Cardiac septum (tissue), 1 donor: ENCODE measurements around the gene WNT9A. TPM values are rescaled to one million over a fixed set of nuclear protein-coding genes. Genes with fewer than 3 reads are reported as not detected.

Experiments
- DNase-seq: peaks from one replicate; pipeline ENCODE4 v3.0.0-alpha.2; 2020; ENCODE audit warnings: low spot score
- intact Hi-C: fragments of 100-400 bp; cut with DNase I; formaldehyde crosslinking; loops from one replicate; pipeline ENCODE4 v1.14.0; 2022
- total RNA-seq: library from RNA; stranded (reverse); fragmentation: NEBNext Ultra II Directional; extraction: Animal tissue kit (Norgen Biotek cat#: 25700); gene quantifications from one replicate; pipeline ENCODE4 v1.2.1, GENCODE V29; 2021
- donor health status: DM: no; HTN: no; CAD: no.

Gene WNT9A
- total RNA-seq, 1 donor from 2014 or later, result 6.5 TPM

DNA sequence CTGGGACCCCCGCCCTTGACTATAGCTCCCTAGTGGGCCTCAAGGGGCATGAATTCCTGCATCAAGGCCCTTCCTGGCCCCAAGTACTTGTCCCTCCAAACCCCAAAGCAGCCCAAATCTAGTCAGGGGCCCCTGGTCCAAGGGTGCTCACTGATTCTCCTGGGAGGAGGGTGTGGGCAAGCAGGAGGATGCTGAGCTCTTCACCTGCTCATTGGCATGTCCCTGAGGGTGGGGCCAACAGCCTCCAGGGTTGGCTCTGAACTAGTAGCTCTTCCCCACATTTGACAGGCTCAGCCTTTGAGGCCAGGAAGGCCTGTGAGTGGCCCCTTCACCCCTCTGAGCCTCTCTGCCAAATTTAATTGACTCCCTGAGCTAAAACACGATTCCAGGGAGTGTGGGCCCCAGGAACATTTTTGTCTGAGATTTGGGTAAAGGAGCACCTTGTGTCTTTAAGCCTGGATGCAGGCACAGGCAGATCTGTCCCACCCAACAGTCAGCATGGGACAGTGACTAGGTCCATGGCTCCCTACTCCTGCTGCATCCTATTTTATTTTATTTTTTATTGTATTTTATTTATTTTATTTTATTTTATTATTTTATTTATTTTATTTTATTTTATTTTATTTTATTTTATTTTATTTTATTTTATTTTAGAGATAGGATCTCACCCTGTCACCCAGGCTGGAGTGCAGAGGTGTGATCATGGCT, 11.0 kb upstream of the WNT9A start:
- peak; percentile 63 for DNase-seq
- intact Hi-C loops, result no loop called here

DNA sequence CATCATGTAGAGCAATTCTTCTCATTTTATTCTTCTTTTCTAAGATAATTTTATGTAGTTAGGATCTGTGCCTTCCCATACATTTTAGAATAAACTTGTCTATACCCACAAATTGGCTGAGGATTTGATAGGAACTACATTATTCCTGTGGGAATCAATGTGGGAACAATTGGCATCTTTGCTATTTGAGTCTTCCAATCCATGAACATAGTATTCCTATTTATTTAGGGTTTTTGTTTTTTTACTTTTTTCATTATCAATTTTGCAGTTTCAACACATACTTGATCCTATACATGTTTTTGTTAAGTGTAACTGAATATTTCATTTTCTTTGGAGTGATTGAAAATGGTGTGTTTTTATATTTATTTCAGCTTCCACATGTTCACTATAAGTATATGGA, 8.1 kb upstream of the WNT9A start:
- intact Hi-C loops, result loop anchor here (2.0 kb wide), 1 partner anchor 473 kb away; no protein-coding TSS in a partner anchor

DNA sequence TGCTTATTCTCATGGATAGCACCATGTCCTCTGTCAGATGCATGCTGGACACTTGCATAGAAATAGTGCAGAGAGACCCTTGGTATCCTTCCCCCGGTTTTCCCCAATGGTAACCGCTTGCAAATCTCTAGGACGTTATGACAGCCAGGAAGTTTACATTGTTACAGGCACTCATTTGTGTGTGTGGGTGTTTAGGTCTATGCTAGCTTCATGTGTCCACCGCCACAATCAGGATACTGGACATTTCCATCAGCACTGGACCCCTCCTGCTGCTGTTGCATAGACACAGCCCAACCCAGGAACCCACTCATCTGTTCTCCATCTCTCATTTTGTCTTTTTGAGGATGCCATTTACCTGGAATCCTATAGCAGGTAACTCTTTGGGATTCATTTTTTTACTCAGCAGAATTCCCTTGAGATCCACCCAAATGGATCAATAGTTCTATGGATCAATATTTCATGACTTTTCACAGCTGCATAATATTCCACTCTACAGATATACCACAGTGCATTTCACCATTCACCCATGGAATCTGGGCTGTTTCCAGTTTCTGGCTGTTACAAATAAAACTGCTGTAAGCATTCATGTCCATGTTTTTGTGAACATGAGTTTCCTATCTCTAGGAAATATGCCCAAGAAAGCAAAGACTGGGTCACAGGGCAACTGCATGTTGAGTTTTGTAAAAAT, 6.6 kb upstream of the WNT9A start:
- intact Hi-C loops, result loop anchor here (2.0 kb wide), 1 partner anchor 472 kb away; no protein-coding TSS in a partner anchor
- DNase-seq, result no peak

More for the DNA sequence above, 8.1 kb upstream of the WNT9A start:
- no peak for DNase-seq

DNA sequence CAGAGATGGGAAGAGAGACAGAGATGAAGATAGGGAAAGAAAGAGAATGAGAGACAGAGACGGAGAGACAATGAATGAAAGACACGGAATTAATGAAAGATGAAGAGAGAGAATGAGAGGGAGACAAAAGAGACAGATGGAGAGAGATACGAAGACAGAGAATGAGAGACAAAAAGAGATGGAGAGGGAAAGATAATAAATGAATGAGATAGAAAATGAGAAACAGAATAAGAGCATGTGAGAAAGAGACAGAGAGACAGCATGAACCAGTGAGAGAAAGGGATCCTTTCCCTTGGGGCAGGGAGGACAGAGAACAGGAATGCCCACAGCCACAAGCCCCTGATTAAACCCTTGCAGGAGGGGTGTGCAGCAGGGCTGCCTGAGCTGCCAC, 5.3 kb upstream of the WNT9A start:
- intact Hi-C loops, result no loop called here
- no peak for DNase-seq

DNA sequence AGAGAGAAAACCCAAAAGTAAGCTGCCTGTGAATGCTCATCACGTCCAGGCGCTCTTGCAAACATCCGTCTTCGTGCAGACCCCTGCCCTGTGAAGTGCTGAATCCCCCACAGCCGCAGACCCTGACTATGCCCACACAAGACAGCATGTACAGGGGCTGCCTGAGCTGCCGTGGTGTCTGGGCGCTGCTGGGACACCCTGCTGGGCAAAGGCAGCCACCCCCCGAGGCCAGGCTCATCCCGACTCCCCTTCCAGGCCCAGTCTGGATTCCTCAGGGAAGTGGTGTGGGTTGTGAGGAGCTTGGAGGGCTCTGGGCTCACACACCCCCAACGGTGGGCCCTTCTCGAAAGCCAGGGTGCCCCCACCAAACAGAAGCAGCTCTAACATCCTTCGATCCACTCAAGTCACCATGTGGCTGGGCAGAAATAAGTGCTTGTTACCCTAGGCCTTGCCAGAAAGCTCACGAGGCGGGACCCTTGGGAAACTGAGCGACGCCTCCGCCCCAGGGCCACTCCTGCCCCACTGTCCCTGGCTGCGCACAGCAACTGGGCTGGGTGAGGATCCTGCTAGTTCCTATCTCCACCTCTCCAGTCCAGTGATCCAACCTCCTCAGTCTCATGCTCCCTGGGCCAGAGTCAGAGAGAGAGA, 4.8 kb upstream of the WNT9A start:
- DNase-seq, result peak; percentile 62
- intact Hi-C loops, result no loop called here

DNA sequence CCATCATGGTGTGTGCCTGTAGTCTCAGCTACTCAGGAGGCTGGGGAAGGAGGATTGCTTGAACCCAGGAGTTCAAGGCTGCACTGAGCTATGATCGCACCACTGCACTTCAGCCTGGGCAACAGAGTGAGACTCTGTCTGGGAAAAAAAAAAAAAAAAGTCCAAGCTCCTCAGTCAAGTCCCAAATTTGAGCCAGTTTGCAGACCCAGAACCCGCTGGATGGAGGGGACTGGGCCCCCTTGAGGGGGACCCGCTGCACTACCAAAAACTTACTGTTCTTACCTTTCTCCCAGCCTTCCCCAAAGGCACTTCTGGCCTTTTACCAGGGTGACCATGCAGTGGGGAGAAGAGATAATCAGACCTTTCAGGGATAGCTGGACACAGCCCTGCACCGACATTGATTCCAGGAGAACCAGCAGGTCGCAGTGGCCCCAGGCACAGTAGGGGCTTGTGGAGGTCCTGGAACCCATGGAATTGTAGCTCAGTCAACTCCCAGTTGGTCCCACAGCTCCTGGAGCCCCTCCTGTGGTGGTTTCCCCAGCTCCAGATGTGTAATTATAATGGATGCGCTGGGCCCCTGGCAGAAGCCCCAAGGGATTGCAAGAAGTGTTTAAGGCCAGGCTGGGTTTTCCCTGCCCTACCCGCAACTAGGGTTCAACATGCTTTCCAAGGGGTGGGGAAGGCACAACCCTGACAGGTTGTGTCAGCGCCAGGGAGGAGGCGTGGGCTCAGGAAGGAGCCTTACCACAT, 4.1 kb upstream of the WNT9A start:
- peak; percentile 46 for DNase-seq
- intact Hi-C loops, result no loop called here

DNA sequence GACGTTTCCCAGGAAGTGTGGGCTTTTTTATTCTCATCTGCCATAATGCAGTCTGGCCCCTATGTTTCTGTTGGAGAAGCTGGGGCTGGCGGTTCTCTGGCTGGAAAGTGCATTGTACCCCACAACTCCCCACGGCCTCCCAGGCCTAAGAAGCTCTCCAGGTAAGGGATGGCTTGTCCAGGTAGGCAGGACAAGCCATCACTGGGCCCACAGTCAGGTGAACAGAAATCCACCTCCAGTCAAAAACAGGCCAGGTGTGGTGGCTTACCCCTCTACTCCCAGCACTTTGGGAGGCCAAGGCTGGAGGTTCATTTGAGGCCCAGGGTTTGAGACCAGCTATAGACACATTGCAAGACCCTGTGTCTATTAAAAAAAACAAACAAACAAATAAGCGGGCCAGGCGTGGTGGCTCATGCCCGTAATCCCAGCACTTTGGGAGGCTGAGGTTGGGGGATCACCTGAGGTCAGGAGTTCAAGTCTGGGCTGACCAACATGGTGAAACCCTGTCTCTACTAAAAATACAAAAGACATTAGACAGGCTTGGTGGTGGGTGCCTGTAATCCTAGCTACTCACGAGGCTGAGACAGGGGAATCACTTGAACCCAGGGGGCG, 3.1 kb upstream of the WNT9A start:
- peak; percentile 14 for DNase-seq
- intact Hi-C loops, result no loop called here

DNA sequence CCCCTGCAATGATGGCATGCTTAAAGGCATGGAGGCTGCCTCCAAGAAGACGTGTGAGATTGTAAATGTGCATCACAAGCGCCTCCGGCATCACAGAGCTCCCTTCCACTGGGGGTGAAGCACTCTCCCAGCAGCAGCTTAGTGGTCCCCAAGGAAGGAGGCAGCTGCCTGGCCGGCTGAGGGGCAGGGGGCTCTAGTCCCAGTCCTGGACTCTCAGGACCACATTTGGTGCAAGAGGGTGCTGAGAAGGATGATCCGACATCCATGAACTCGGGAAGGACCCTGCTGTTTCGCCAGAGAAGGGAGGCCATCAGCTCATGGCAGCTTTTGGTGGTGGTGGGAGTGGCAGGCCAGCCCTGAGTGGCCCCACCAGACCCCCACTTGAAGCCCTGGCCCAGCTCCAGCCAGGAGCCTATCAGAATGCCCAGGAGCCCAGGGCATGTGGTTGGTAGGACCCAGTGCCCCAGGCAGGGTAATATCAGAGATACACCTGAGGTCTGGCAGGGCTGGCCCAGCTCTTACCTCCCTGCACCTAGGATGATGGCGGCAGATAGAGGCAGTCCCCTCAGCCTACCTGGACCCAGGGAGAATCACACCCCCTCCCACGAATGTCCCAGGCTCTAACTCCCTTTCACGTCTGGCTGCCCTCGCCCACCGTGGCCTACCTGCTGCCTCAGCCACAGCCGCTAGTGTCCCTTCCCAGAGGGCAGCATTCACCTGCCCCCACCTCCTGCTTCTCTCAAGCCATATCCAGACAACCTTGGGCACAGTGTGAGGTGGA, 2.4 kb upstream of the WNT9A start:
- DNase-seq, result peak; percentile 54
- intact Hi-C loops, result loop anchor here (2.0 kb wide), 1 partner anchor 469 kb away; no protein-coding TSS in a partner anchor

DNA sequence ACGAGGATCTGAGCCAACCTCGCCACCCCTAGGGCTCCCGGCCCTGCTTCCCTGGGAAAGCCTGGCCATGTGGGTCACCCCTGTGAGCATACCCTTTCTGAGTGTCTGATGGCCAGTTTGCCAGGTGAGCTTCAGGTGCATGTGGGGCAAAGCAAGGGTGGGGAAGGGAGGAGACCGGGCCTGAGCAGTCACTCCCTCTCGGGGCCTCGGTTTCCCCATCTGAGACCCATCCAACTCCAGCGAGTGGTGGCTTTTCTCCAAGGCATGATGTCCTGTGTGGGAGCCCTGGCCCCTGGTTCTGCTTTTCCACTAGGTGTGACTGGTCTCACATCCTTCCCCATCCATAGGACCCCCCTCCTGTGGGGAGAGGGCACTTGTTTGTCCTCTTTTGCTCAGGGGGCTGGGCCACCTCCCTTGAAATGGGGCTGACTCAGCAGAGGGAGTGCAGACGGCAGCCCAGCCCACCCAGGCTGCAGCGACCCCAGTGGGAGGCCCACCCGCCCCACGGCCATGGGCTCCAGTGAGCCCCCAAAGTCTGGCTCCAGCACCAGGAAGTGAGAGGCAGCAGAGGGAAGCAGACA, 1.7 kb upstream of the WNT9A start:
- DNase-seq, result peak; percentile 74
- intact Hi-C loops, result loop anchor here (2.0 kb wide), 1 partner anchor 469 kb away; no protein-coding TSS in a partner anchor

DNA sequence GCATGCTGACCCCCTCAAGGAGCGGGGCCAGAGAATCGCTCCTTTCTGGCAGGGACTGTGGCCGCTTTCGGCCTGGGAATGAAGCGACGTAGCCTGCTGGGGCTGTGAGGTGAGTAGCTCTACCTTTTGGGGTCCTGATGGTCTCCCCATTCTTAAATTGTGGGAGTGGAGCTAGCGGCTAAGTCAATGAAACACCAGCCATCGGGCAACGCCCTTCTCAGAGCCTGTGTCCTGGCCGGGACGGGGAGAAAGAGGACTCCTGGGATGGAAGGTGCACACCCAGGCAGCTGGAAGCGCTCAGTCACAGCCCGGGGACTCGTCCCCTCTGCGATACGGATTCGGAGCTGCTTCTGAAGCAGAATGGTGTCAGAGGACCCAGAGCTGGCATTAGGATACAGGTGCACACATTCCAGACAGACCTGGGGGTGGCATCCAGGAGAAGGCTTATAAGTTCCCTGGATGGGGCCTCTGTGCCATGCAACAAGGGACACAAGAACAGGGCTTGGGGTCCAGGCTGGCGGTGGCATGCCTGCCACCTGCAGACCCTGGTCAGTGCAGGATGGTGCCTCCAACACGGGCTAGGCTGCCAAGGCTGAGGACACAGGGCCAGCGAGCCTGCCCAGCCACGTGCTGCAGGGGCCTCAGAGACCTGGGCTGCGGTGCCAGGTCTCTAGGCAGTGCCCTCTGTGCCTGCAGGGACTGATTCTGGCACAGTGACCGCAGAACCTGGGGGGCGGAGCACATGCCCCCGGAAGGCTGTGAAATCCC, 945 bp upstream of the WNT9A start:
- intact Hi-C loops, result loop anchor here (2.0 kb wide), 1 partner anchor 468 kb away; no protein-coding TSS in a partner anchor
- peak; percentile 59 for DNase-seq

DNA sequence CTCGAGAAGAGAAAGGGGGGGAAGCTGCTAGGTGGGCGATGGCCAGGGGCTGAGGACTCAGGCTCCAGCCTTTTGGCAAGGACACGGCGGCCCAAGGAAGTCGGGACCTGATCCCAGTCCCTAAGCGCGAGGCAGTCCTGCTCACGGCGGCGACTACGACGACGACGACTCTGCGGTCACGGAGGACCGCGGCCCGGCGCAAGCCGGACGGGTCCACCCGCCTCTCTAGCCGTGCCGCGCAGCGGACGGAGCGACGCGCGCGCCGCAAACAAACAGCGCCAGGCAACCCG, 401 bp downstream of the WNT9A start:
- DNase-seq, result no peak
- intact Hi-C loops, result loop anchor here (2.0 kb wide), 2 partner anchors 161 to 213 kb away; partner anchors contain the start of genes JMJD4 and SNAP47

DNA sequence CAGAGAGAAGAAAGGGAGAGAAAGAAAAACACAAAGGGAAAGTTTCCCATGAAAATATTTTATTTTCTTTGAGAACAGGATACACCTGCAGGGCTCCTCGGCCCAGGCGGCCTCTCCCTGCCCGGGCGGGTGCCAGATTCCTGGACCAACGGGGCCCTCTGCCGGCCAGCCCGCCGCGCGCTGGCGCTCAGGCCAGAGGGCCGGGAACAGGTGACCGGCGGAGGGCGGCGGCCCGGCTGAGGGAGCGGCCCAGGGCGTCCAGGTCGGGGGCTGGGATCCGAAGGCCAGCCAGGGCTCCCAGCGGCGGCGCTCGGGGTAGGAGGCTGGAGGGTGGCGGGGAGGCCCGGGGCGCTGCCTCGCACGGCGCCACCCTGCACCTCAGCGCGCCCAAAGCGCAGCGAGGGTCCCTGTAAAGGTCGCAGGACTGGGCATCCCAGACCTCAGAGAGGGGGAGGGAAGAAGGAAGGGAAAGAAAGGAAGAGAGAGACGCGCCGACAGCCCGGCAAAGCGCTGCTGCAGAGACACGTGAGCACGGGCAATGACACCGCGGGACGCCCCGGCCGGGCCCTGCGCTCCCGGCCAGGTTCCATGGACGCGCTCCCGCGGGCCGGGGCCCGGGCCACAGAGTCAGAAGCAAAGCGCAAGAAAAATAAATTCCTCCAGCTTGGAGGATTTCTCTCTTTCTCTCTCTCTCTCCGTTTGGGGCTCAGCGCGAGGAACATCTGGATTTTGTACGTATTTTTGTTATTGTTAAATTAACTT, 927 bp downstream of the WNT9A start:
- intact Hi-C loops, result loop anchor here (1.0 to 2.0 kb wide), 3 partner anchors 160 to 212 kb away; partner anchors contain the start of genes JMJD4 and SNAP47
- peak; percentile 88 for DNase-seq

DNA sequence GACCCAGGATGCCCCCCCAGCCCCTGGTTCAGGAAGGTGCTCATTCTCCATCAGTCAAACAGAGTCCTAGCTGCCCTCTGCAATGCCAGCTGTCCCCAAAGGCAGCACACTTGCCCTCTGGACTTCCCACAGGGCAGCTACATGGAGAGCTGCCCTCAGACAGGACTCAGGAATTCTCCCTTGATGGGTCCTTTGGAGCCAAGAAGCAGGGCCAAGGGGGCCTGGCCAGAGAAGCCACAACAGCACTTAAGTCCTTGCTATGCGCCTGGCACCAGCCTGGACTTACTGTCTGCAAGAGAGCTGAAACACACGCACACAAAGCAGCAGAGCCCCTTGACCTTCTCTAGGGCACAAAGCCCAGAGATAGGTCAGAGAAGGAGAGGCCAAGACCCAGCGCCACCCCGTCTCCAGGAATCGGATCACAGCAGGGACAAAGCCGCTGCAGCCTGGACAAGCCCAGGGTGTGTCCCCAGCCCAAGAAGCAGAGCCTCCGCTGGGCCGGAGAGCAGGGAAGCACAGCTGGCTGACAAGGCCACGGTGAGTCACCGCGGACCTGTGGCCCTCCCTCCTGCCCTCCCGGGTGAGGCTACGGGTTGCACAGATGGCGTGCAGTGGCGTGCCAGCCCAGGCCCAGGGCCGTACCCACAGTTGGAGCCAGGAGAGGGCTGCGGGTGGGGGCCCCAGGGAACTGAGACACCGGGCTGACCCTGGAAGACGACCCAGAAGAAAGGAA, 1.7 kb downstream of the WNT9A start:
- intact Hi-C loops, result loop anchor here (1.0 to 2.0 kb wide), 3 partner anchors 159 to 211 kb away; partner anchors contain the start of genes JMJD4 and SNAP47
- DNase-seq, result peak; percentile 77

DNA sequence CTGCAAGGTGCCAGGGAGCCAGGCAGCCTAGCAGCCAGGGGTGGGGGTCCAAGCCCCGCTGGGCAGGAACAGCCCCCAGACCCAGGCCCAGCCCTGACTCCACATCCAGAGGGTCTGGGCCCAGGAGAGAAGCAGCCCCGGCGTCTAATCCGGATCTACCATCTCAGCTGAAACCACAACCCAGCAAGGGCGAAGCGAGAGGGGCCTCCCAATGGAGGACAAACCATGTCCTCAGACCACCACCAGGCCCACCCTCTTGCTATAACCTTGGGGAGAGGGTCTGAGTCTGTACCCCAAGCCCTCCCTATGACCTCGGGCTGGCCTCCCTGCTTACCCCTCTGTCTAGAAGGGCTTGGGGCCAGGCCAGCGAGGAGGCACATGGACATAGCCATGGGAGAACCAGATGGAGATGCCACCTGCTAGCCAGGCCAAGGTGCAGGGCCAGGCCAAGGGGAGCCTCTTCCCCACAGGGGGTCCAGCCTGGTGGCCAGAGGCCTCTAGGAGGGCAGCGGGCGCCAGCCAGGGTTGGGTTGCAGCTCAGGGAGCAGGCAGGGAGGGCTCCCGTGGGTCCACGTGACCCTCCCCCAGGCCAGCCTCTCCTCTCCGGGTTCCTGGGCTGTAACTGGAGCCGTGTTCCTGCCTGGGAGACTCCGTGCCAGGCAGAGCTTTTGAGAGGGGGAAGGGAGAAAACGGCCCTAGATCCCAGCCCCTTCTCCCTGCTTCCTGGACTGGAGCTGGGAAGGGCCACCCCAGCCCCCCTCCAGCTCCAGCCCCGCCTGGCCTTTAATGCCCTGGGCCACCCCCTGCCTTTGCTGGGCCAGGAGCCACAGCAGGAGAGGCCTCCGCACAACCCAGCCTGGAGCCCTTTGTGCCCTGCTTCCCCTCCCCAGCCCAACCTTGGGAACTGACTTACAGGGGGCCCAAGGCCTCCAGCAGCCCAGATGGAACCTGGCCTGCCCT, 2.5 kb downstream of the WNT9A start:
- peak; percentile 78 for DNase-seq
- intact Hi-C loops, result no loop called here
